Mammary epithelial cell (primary cell): ENCODE data around the gene ZNF606.

ENCODE experiments used
- CTCF ChIP-seq, 2 donors: IDR thresholded peaks in 1 of 2; conservative IDR thresholded peaks in 1 of 2; 2 replicates each; pipeline ENCODE4 v1.5.1; 2011 to 2012; ENCODE audit warnings: inconsistent platforms in 2 of 2, low read length in 2 of 2, mild to moderate bottlenecking in 2 of 2, control low read depth in 1 of 2, low read depth in 1 of 2; ENCODE audit not compliant: insufficient read depth in 1 of 2; ENCODE audit errors: extremely low read depth in 1 of 2
- EZH2 ChIP-seq: IDR thresholded peaks from 2 replicates; pipeline ENCODE4 v1.6.1; 2012; ENCODE audit warnings: low read length, inconsistent platforms, borderline replicate concordance

DNA sequence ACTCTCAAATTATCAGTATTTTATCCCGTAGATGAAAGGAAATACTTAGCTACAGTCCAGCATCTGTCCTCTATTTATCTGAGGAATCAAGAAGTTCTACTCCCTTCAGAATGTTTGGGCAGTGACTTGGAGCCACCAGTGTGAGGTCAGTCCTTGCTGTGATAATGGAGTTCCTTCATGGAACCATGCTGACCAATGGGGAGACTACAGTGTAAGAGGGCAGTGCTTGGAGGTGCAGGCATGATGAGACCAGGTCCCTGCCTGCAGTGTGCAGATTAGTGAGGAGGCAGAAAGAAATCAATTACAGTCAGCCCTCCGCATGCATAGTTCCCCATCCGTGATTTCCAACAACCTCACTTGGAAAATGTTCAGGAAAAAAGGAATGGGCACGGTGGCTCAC lies 28.2 kb downstream of the ZNF606 start, which contains the start of gene C19orf18:
- TF ChIP-seq CTCF (conservative IDR thresholded peaks at IDR 0.05 in 1 of 2, IDR thresholded peaks at IDR 0.05 in 1 of 2; ENCODE audit: extremely low read depth in 1 of 2, insufficient read depth in 1 of 2, low read depth in 1 of 2, low read length in 2 of 2) (no peak), EZH2 (no peak)
